IMR-90 (cell line): ENCODE measurements around the gene CBX6. TPM values are rescaled to one million over a fixed set of nuclear protein-coding genes. Genes with fewer than 3 reads are reported as not detected.
"Not testable (repeated sequence)": the region's sequence is repeated elsewhere in the genome, so short reads cannot be mapped to it uniquely, and the experiment has no call there.

Experiments
- ATAC-seq: fragments of 200-7000 bp; cut with Tn5 transposase; 2 replicates; pipeline ENCODE4 v1.9.1; 2020; ENCODE audit warnings: low read depth, mild to moderate bottlenecking, moderate library complexity
- BruUV-seq: library from RNA; stranded (reverse); fragments of 400-500 nt; replicated peaks from 2 replicates; lab custom pipeline; 2021; lab: Mats Ljungman, UMichigan
- CTCF ChIA-PET: fragments of 300-600 bp; formaldehyde crosslinking; extraction: SDS; loops from one replicate; lab custom pipeline; 2021; ENCODE audit warnings: antibody characterized with exemption; lab: Yijun Ruan, JAX
- POLR2A ChIA-PET: fragments of 300-600 bp; sonication (Branson Sonifier 250); formaldehyde crosslinking; loops from one replicate; lab custom pipeline; 2022; ENCODE audit warnings: antibody characterized with exemption; ENCODE audit not compliant: unreplicated experiment; lab: Charles Lee
- DNase-seq: peaks from one replicate; pipeline ENCODE4 v3.0.0; 2013
- H2AFZ ChIP-seq: replicated peaks from 2 replicates; pipeline ENCODE3; 2013; ENCODE audit warnings: low read length, mild to moderate bottlenecking; ENCODE audit not compliant: poor library complexity
- H2AK5ac ChIP-seq: 2 replicates; pipeline ENCODE4 v1.6.1; 2013; ENCODE audit warnings: low read depth, low read length, inconsistent platforms
- H2AK9ac ChIP-seq: replicated peaks from 2 replicates; pipeline ENCODE3; 2013; ENCODE audit warnings: mild to moderate bottlenecking, low read depth, low read length, moderate library complexity; ENCODE audit not compliant: poor library complexity
- H2BK120ac ChIP-seq: 2 replicates; pipeline ENCODE4 v1.6.1; 2013; ENCODE audit warnings: low read depth, low read length, inconsistent platforms
- H2BK15ac ChIP-seq: 3 replicates; pipeline ENCODE4 v1.6.1; 2013; ENCODE audit warnings: low read depth, low read length, inconsistent platforms
- H2BK20ac ChIP-seq: 2 replicates; pipeline ENCODE4 v1.6.1; 2013; ENCODE audit warnings: low read depth, mild to moderate bottlenecking, inconsistent platforms, low read length, moderate library complexity
- H2BK5ac ChIP-seq: 2 replicates; pipeline ENCODE4 v1.6.1; 2013; ENCODE audit warnings: mild to moderate bottlenecking, low read depth, low read length, inconsistent platforms; ENCODE audit not compliant: poor library complexity, severe bottlenecking
- H3K14ac ChIP-seq: replicated peaks from 2 replicates; pipeline ENCODE4 v1.6.1; 2013; ENCODE audit warnings: low read depth, low read length, inconsistent platforms
- H3K18ac ChIP-seq: 2 replicates; pipeline ENCODE4 v1.6.1; 2013; ENCODE audit warnings: low read depth, low read length, control low read depth
- H3K23ac ChIP-seq: 2 replicates; pipeline ENCODE4 v1.6.1; 2013; ENCODE audit warnings: low read depth, low read length, inconsistent platforms
- H3K27ac ChIP-seq: 2 replicates; pipeline ENCODE4 v1.5.1; 2013; ENCODE audit warnings: mild to moderate bottlenecking, control low read depth, low read length; ENCODE audit not compliant: insufficient read depth
- H3K27me3 ChIP-seq: 2 replicates; pipeline ENCODE4 v1.6.1; 2013; ENCODE audit warnings: low read length; ENCODE audit not compliant: control insufficient read depth, insufficient read depth
- H3K36me3 ChIP-seq: 2 replicates; pipeline ENCODE4 v1.6.1; 2013; ENCODE audit warnings: low read length, mixed read lengths; ENCODE audit not compliant: control insufficient read depth, insufficient read depth
- H3K4ac ChIP-seq: 2 replicates; pipeline ENCODE4 v1.6.1; 2013; ENCODE audit warnings: low read depth, low read length, inconsistent platforms
- H3K4me1 ChIP-seq: 2 replicates; pipeline ENCODE4 v1.6.1; 2013; ENCODE audit warnings: low read length, mixed read lengths; ENCODE audit not compliant: control insufficient read depth, insufficient read depth
- H3K4me2 ChIP-seq: 2 replicates; pipeline ENCODE4 v1.6.1; 2013; ENCODE audit warnings: low read depth, mild to moderate bottlenecking, control low read depth, low read length, moderate library complexity
- H3K4me3 ChIP-seq: 2 replicates; pipeline ENCODE4 v1.5.1; 2013; ENCODE audit warnings: low read depth, mild to moderate bottlenecking, control low read depth, low read length, moderate library complexity; ENCODE audit not compliant: insufficient read depth
- H3K56ac ChIP-seq: 2 replicates; pipeline ENCODE4 v1.6.1; 2013; ENCODE audit warnings: low read length, inconsistent platforms; ENCODE audit not compliant: insufficient read depth; ENCODE audit errors: extremely low read depth
- H3K79me1 ChIP-seq, 2 experiments: 2 replicates each; pipeline ENCODE4 v1.6.1; 2013; ENCODE audit warnings: low read length in 2 of 2, inconsistent platforms in 1 of 2, low read depth in 1 of 2
- H3K9ac ChIP-seq: 2 replicates; pipeline ENCODE4 v1.6.1; 2013; ENCODE audit warnings: low read depth, low read length, control low read depth
- H3K9me1 ChIP-seq: 2 replicates; pipeline ENCODE4 v1.6.1; 2013; ENCODE audit warnings: low read length, inconsistent platforms; ENCODE audit not compliant: insufficient read depth
- H3K9me3 ChIP-seq: 2 replicates; pipeline ENCODE4 v1.6.1; 2013; ENCODE audit warnings: low read length; ENCODE audit not compliant: control insufficient read depth, insufficient read depth
- H4K20me1 ChIP-seq: 2 replicates; pipeline ENCODE4 v1.6.1; 2013; ENCODE audit warnings: low read length, inconsistent platforms; ENCODE audit not compliant: insufficient read depth
- H4K5ac ChIP-seq: 2 replicates; pipeline ENCODE4 v1.6.1; 2013; ENCODE audit warnings: mild to moderate bottlenecking, low read depth, low read length, control low read depth
- H4K8ac ChIP-seq, 2 experiments: 2 replicates each; pipeline ENCODE4 v1.6.1; 2013; ENCODE audit warnings: low read depth in 2 of 2, low read length in 2 of 2, control low read depth in 1 of 2, inconsistent platforms in 1 of 2
- H4K91ac ChIP-seq: 2 replicates; pipeline ENCODE4 v1.6.1; 2013; ENCODE audit warnings: low read depth, low read length, inconsistent platforms; ENCODE audit not compliant: insufficient read depth
- MAFK ChIP-seq: IDR thresholded peaks from 2 replicates; pipeline ENCODE4 v1.6.1; 2012; ENCODE audit warnings: low read depth, low read length, improper control_type of control experiment
- SMC3 ChIP-seq: fragments of 150-350 bp; IDR thresholded peaks from 2 replicates; pipeline ENCODE4 v1.6.1; 2016; ENCODE audit warnings: low read depth, mild to moderate bottlenecking, antibody characterized with exemption, low read length, moderate library complexity
- WGBS, 2 experiments: methylation state at CpG; one replicate each; pipeline versions ENCODE4 v1.1.5 to v1.1.7; 2013; ENCODE audit warnings: missing lambda C conversion rate in 2 of 2; ENCODE audit not compliant: insufficient read length in 1 of 2; ENCODE audit errors: extremely low coverage in 2 of 2; 5-methylcytosine and 5-hydroxymethylcytosine counted together
- dilution Hi-C: fragments of 300-500 bp; cut with HindIII; formaldehyde crosslinking; loops from one replicate; pipeline ENCODE4 v1.14.3; 2018; ENCODE audit warnings: low sequenced_read_pairs; ENCODE audit not compliant: unreplicated experiment
- in situ Hi-C: fragments of 300-500 bp; cut with MboI; formaldehyde crosslinking; loops from 3 replicates; pipeline ENCODE4 v1.14.3; 2019; ENCODE audit warnings: low sequenced_read_pairs, inconsistent platforms, mixed read lengths
- intact Hi-C: fragments of 100-400 bp; cut with micrococcal nuclease; formaldehyde crosslinking; loops from 2 replicates; pipeline ENCODE4 v1.10.0; 2022
- polyA plus RNA-seq, 3 experiments: library from polyadenylated mRNA; depleted of rRNA; stranded (reverse); fragments of >200 nt; gene quantifications; 2 replicates each; pipeline ENCODE4 v1.2.3, GENCODE V29; 2012; ENCODE audit warnings: low replicate concordance in 1 of 3
- total RNA-seq: library from RNA; depleted of rRNA; stranded (reverse); fragments of >200 nt; gene quantifications from 2 replicates; pipeline ENCODE4 v1.2.3, GENCODE V29; 2012
- TF ChIP-seq, protein P1 (sequence below): fragments of 150-350 bp; IDR thresholded peaks from 2 replicates; pipeline ENCODE4 v1.6.1; 2017; ENCODE audit warnings: mild to moderate bottlenecking, antibody characterized with exemption, low read length, low read depth

CBX6 gene
- total and polyA plus RNA-seq, 2 of the 4 experiments (the other 2 are of a cell fraction) = 15.2 to 19.0 TPM

GRCh38 chr22:38906052-38906451 lies 34.0 kb upstream of the CBX6 start:
- no CpG with 5 or more reads among the region's 3 CpGs for WGBS, 2 experiments
- no peak overlapping the region for H3K9ac ChIP-seq
- H3K18ac ChIP-seq = no peak overlapping the region
- no peak overlapping the region for H3K27ac ChIP-seq
- H3K4me2 ChIP-seq = no peak overlapping the region
- no peak overlapping the region for H2BK5ac ChIP-seq
- no peaks in the 10 kb centered on the region for H4K20me1 ChIP-seq
- no peak overlapping the region for H3K56ac ChIP-seq
- in situ Hi-C loops (no loop called here), dilution Hi-C loops (no loop called here), intact Hi-C loops (no loop called here)
- H2AFZ ChIP-seq = no peak overlapping the region
- no peak overlapping the region for H3K4me3 ChIP-seq
- no peak overlapping the region for H3K14ac ChIP-seq
- no peak overlapping the region for H4K91ac ChIP-seq
- ChIA-PET POLR2A (no interaction called here), CTCF (no interaction called here)
- H2BK20ac ChIP-seq = no peak overlapping the region
- H2BK15ac ChIP-seq = no peak overlapping the region
- TF ChIP-seq MAFK = no peak
- TF ChIP-seq, protein P1, sequence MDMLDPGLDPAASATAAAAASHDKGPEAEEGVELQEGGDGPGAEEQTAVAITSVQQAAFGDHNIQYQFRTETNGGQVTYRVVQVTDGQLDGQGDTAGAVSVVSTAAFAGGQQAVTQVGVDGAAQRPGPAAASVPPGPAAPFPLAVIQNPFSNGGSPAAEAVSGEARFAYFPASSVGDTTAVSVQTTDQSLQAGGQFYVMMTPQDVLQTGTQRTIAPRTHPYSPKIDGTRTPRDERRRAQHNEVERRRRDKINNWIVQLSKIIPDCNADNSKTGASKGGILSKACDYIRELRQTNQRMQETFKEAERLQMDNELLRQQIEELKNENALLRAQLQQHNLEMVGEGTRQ = no peak
- no peak for TF ChIP-seq SMC3
- H2AK5ac ChIP-seq = no peak overlapping the region
- H3K4ac ChIP-seq = no peak overlapping the region
- no peak for DNase-seq
- H3K27me3 ChIP-seq = peaks cover 28% of the 10 kb centered on the region
- H3K79me1 ChIP-seq = no peaks in the 10 kb centered on the region
- no peaks in the 10 kb centered on the region for H3K4me1 ChIP-seq
- no peak overlapping the region for H2BK120ac ChIP-seq
- no peak for ATAC-seq
- H3K9me3 ChIP-seq = peaks cover 2% of the 10 kb centered on the region; the same call in 1 of the 2 replicates
- H3K36me3 ChIP-seq = no peaks in the 10 kb centered on the region
- H3K9me1 ChIP-seq = no peaks in the 10 kb centered on the region
- H2AK9ac ChIP-seq = no peak overlapping the region
- no peak overlapping the region for H3K23ac ChIP-seq
- no peak overlapping the region for H4K5ac ChIP-seq
- BruUV-seq = no TSS peak
- no peak overlapping the region for H4K8ac ChIP-seq

DNA sequence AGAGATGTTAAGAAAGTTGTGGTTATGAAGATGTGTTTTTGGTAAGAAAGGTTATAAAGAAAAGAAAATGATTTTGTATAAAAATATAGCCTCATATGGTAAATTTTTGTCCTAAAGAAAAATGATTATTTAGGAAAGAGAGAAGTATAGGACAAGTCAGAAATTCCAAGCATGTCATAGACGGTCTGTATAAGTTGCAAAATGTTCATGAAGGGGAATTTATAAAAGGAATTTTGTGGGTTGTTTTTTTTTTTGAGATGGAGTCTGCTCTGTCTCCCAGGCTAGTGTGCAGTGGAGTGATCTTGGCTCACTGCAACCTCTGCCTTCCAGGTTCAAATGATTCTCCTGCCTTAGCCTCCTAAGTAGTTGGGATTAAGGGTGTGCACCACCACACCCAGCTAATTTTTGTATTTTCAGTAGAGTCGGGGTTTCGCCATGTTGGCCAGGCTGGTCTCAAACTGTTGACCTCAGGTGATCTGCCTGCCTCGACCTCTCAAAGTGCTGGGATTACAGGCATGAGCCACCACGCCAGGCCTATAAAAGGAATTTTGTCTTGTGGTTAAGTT lies 32.1 kb upstream of the CBX6 start:
- H3K4me1 ChIP-seq, H2AK5ac ChIP-seq, ATAC-seq, POLR2A ChIA-PET, H2AFZ ChIP-seq, CTCF ChIA-PET, H3K9me3 ChIP-seq, H3K14ac ChIP-seq, BruUV-seq, H4K91ac ChIP-seq, H3K4ac ChIP-seq, H4K20me1 ChIP-seq, H2BK120ac ChIP-seq, H2BK15ac ChIP-seq, H4K8ac ChIP-seq, H3K4me3 ChIP-seq, intact Hi-C loops, in situ Hi-C loops, H3K27ac ChIP-seq, H2BK20ac ChIP-seq, H2BK5ac ChIP-seq, H3K56ac ChIP-seq, H3K23ac ChIP-seq, H3K79me1 ChIP-seq, H3K18ac ChIP-seq, H3K36me3 ChIP-seq, H4K5ac ChIP-seq, H2AK9ac ChIP-seq, H3K9ac ChIP-seq, H3K4me2 ChIP-seq, H3K9me1 ChIP-seq, dilution Hi-C loops: not testable (repeated sequence)
- 60% methylated on average over 1 of the region's 5 CpGs; no CpG with 5 or more reads in 1 of the 2 experiments for WGBS, 2 experiments
- peaks cover 22% of the 10 kb centered on the region for H3K27me3 ChIP-seq
- DNase-seq = peak; percentile 10
